ENCODE measurements around the gene CRB2.

CRB2 gene

DNA sequence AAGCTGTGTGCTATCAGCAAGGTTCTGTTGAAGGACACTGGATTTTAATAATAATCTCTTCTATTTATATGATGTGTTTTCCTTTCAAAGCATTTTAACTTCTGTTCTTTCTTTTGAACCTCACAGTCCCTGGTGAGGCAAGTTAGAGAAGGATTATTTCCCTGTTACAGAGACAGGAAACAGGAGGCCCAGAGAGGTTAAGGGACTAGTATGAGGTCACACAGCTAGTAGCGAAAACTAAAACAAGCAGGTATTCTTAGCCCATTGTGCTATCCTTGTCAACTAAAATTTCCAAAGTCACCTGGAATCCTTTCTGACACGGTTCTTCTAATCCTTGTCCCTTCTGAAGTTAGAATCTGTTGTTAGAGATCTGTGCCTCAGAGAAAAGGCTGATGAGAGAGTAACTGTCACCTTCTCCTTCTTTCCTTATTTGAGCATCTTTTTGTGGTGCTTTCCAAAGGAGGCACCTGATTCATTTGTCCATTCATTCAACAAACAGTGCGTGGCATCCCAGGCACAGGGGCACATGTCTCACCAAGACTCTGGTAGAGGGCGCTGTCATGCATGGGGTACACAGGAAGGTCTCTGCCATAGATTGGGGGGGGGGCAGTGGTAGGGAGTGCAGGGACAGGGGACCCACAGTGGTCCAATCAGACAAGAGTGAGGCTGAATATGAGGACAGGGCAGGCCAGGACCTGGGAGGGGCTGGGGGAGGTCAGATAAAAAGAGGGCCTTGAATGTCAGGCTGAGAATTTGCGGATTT, 61.5 kb downstream of the CRB2 start:
- TF ChIP-seq RAD21 (IDR thresholded peaks at IDR 0.05; ENCODE audit: low read depth) (no peak), ZBTB7A (IDR thresholded peaks at IDR 0.05; ENCODE audit: low read depth) (no peak), YY1 (IDR thresholded peaks at IDR 0.05; ENCODE audit: low read depth) (no peak), EP300 (IDR thresholded peaks at IDR 0.05; ENCODE audit: borderline replicate concordance) (no peak), TAF1 (IDR thresholded peaks at IDR 0.05; ENCODE audit: low read depth) (no peak), CREB1 (IDR thresholded peaks at IDR 0.05; ENCODE audit: low read depth) (no peak), CEBPB (IDR thresholded peaks at IDR 0.05) (no peak), EGR1 (IDR thresholded peaks at IDR 0.05) (no peak), TCF12 (IDR thresholded peaks at IDR 0.05; ENCODE audit: low read depth) (no peak), NFIC (IDR thresholded peaks at IDR 0.05) (no peak), TEAD4 (IDR thresholded peaks at IDR 0.05) (no peak), FOXM1 (IDR thresholded peaks at IDR 0.05; ENCODE audit: borderline replicate concordance, low read depth) (no peak)
- TF ChIP-seq, protein P1, sequence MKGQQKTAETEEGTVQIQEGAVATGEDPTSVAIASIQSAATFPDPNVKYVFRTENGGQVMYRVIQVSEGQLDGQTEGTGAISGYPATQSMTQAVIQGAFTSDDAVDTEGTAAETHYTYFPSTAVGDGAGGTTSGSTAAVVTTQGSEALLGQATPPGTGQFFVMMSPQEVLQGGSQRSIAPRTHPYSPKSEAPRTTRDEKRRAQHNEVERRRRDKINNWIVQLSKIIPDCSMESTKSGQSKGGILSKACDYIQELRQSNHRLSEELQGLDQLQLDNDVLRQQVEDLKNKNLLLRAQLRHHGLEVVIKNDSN (IDR thresholded peaks at IDR 0.05), result no peak
- TF ChIP-seq, protein P2, sequence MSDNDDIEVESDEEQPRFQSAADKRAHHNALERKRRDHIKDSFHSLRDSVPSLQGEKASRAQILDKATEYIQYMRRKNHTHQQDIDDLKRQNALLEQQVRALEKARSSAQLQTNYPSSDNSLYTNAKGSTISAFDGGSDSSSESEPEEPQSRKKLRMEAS (IDR thresholded peaks at IDR 0.05), result no peak
- TF ChIP-seq, protein P3, sequence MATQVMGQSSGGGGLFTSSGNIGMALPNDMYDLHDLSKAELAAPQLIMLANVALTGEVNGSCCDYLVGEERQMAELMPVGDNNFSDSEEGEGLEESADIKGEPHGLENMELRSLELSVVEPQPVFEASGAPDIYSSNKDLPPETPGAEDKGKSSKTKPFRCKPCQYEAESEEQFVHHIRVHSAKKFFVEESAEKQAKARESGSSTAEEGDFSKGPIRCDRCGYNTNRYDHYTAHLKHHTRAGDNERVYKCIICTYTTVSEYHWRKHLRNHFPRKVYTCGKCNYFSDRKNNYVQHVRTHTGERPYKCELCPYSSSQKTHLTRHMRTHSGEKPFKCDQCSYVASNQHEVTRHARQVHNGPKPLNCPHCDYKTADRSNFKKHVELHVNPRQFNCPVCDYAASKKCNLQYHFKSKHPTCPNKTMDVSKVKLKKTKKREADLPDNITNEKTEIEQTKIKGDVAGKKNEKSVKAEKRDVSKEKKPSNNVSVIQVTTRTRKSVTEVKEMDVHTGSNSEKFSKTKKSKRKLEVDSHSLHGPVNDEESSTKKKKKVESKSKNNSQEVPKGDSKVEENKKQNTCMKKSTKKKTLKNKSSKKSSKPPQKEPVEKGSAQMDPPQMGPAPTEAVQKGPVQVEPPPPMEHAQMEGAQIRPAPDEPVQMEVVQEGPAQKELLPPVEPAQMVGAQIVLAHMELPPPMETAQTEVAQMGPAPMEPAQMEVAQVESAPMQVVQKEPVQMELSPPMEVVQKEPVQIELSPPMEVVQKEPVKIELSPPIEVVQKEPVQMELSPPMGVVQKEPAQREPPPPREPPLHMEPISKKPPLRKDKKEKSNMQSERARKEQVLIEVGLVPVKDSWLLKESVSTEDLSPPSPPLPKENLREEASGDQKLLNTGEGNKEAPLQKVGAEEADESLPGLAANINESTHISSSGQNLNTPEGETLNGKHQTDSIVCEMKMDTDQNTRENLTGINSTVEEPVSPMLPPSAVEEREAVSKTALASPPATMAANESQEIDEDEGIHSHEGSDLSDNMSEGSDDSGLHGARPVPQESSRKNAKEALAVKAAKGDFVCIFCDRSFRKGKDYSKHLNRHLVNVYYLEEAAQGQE (IDR thresholded peaks at IDR 0.05; ENCODE audit: low read depth), result no peak

DNA sequence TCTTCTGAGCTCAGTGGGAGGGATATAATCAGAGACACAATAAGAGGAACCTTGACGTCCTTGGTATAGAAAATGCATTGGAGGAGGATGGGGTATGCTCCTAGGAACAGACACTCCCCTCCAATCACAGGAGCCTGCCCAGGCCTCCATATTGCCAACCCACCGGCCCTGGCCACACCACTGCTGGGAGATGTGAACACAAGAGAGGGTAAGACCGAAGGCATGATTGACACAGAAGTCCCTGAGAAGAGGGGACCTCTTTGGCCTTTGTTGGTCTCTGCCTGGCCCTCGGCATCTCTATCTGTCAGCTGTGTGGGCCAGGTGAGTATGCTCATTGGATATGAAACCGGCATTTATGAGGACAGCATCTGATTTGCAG, 62.0 kb downstream of the CRB2 start:
- TF ChIP-seq YY1 (IDR thresholded peaks at IDR 0.05; ENCODE audit: low read depth), result no peak
- TF ChIP-seq EP300 (IDR thresholded peaks at IDR 0.05; ENCODE audit: borderline replicate concordance), result no peak
- TF ChIP-seq TEAD4 (IDR thresholded peaks at IDR 0.05), result no peak
- TF ChIP-seq NFIC (IDR thresholded peaks at IDR 0.05), result no peak
- TF ChIP-seq ZBTB7A (IDR thresholded peaks at IDR 0.05; ENCODE audit: low read depth), result no peak
- no peak for TF ChIP-seq TAF1 (IDR thresholded peaks at IDR 0.05; ENCODE audit: low read depth)
- TF ChIP-seq, protein P1 (IDR thresholded peaks at IDR 0.05), result no peak
- no peak for TF ChIP-seq EGR1 (IDR thresholded peaks at IDR 0.05)
- no peak for TF ChIP-seq TCF12 (IDR thresholded peaks at IDR 0.05; ENCODE audit: low read depth)
- no peak for TF ChIP-seq RAD21 (IDR thresholded peaks at IDR 0.05; ENCODE audit: low read depth)
- no peak for TF ChIP-seq CREB1 (IDR thresholded peaks at IDR 0.05; ENCODE audit: low read depth)

DNA sequence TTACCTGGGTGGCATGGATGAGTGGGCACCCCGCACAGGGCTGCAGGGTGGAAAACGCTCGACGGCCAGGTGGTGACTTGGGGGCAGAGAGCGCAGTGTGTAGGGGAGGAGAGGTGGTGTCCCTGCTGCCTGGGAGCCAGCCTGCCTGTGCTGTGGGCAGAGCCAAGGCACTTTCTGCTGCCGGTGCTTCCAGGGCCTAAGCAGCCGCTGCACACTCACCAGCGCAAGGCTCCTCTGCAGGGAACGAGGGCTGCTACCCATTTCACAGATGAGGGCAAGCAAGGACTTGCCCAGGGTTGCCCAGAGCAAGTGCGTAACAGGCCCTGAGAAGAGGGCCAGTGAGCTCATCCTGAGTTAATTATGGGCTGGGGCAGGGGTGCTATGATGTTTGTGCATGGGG, 62.5 kb downstream of the CRB2 start:
- TF ChIP-seq ZBTB7A (IDR thresholded peaks at IDR 0.05; ENCODE audit: low read depth) (no peak), CREB1 (IDR thresholded peaks at IDR 0.05; ENCODE audit: low read depth) (no peak), CEBPB (IDR thresholded peaks at IDR 0.05) (no peak), TEAD4 (IDR thresholded peaks at IDR 0.05) (no peak), TCF12 (IDR thresholded peaks at IDR 0.05; ENCODE audit: low read depth) (no peak), YY1 (IDR thresholded peaks at IDR 0.05; ENCODE audit: low read depth) (no peak)

DNA sequence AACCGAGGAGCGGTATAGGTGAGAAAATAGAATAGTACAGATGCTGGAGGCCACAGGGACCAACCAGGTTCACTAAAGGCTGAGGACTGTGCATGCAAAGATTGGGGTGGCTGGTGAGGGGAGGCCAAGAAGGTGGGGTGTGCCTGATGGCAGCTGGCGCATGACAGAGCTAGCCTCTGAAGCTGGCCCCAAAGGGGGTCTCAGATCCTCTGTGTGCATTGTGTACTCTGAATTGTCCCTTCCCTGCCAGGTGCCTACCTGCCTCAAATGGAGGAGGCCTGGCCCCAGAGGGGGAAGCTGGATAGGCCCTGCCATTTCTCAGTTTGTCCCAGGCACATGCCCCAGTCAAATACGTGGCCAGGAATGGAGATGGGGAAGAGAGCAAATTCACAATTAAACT, 63.1 kb downstream of the CRB2 start:
- TF ChIP-seq TCF12 (IDR thresholded peaks at IDR 0.05; ENCODE audit: low read depth), result no peak
- TF ChIP-seq, protein P2 (IDR thresholded peaks at IDR 0.05), result no peak
- no peak for TF ChIP-seq EP300 (IDR thresholded peaks at IDR 0.05; ENCODE audit: borderline replicate concordance)
- no peak for TF ChIP-seq NFIC (IDR thresholded peaks at IDR 0.05)
- no peak for TF ChIP-seq EGR1 (IDR thresholded peaks at IDR 0.05)
- no peak for TF ChIP-seq FOXM1 (IDR thresholded peaks at IDR 0.05; ENCODE audit: borderline replicate concordance, low read depth)
- no peak for TF ChIP-seq RAD21 (IDR thresholded peaks at IDR 0.05; ENCODE audit: low read depth)
- TF ChIP-seq, protein P1 (IDR thresholded peaks at IDR 0.05), result no peak
- no peak for TF ChIP-seq YY1 (IDR thresholded peaks at IDR 0.05; ENCODE audit: low read depth)
- TF ChIP-seq ZBTB7A (IDR thresholded peaks at IDR 0.05; ENCODE audit: low read depth), result no peak
- TF ChIP-seq CREB1 (IDR thresholded peaks at IDR 0.05; ENCODE audit: low read depth), result no peak

DNA sequence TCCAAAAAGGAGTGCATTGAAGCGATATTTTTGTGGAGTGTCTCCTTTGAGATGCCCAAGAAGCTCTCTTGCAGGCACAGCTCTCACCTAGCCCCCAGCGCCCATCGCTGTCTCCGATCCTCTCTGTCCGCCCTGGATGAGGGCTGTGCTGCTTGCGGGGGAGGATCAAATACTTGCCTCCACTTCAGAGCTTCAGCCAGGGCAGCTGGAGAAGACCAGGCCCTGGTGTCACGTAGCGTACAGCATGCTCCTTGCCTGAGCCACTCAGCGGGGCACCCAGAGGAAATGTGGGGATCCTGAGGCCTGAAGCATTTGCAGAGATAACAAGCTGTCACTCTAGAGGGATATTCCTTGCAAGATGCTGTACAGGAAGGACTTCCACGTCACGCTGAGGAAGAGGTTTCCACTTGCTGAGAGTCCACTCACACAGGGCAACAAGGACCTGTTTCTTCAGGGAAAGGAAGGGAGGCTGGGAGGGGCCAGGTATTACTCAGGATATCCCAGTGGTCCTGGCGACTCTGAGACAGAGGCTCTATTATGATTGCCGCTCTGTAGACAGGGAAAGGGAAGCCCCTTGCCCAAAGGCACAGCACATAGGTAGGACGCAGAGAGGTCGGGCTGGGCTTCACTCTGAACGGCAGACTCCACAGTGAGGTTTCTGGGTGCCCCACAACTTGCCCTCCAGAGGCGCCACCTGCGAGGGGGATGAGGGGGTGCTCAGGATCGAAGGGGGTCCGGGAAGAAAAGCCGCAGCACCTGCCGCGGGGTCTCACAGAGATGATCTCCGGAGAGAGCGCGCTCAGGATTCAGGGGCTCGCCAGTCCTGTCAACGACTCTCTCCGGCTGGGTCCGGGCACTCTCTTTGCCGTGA, 64.0 kb downstream of the CRB2 start:
- TF ChIP-seq EGR1 (IDR thresholded peaks at IDR 0.05) (no peak), TCF12 (IDR thresholded peaks at IDR 0.05; ENCODE audit: low read depth) (no peak), NFIC (IDR thresholded peaks at IDR 0.05) (no peak)
- TF ChIP-seq, protein P1 (IDR thresholded peaks at IDR 0.05), result no peak

DNA sequence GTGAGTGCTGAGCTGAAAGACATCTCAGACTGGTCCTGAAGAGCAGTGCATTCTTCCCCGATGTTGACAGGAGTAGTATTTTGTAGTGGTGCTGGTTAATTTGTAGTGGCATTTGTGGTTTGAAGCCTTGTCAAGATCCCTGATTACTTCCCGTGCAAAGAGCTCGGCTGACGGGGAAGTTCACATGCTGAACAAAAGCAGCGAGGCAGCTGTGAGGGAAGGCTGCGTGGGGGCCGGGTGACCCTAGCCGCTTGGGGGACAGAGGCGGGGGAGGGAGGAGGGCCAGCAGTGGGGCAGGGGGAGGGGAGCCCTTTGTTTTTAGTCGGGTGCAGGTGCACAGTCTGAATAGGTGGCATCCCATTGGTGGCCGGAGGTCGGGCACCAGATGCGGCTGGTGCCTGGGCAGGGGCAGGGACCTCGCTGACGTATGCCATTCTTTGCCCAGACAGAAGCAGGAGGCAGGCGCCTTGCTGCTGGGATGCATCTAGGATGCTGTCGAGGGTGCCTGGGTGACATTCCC, 64.7 kb downstream of the CRB2 start:
- TF ChIP-seq, protein P1 (IDR thresholded peaks at IDR 0.05), result no peak
- TF ChIP-seq TAF1 (IDR thresholded peaks at IDR 0.05; ENCODE audit: low read depth) (no peak), EGR1 (IDR thresholded peaks at IDR 0.05) (no peak), YY1 (IDR thresholded peaks at IDR 0.05; ENCODE audit: low read depth) (no peak), CREB1 (IDR thresholded peaks at IDR 0.05; ENCODE audit: low read depth) (no peak), FOXM1 (IDR thresholded peaks at IDR 0.05; ENCODE audit: borderline replicate concordance, low read depth) (no peak), TEAD4 (IDR thresholded peaks at IDR 0.05) (no peak), ZBTB7A (IDR thresholded peaks at IDR 0.05; ENCODE audit: low read depth) (no peak), NFIC (IDR thresholded peaks at IDR 0.05) (no peak)
